ENCODE data around the gene CKLF. TPM values are rescaled to one million over a fixed set of nuclear protein-coding genes. Genes with fewer than 3 reads are reported as not detected.
"Not testable (repeated sequence)": the region's sequence is repeated elsewhere in the genome, so short reads cannot be mapped to it uniquely, and the experiment has no call there.

The CKLF gene
- total and polyA plus RNA-seq, 4 donors = 9.5 to 36.1 (median 21.5) TPM

GRCh38 chr16:66514980-66515595 lies 37.3 kb upstream of the CKLF start:
- H3K27me3 ChIP-seq (ENCODE audit: control insufficient read depth in 4 of 4, insufficient read depth in 4 of 4, low read length in 3 of 4); H3K9me3 ChIP-seq (ENCODE audit: control insufficient read depth in 4 of 4, low read length in 3 of 4); H3K36me3 ChIP-seq (ENCODE audit: control insufficient read depth in 4 of 4, insufficient read depth in 3 of 4, low read depth in 1 of 4, low read length in 3 of 4); DNase-seq (ENCODE audit: low spot score); H3K4me3 ChIP-seq (ENCODE audit: low read depth in 1 of 3, low read length in 3 of 3): not testable (repeated sequence)
- peak in 1 of 2 donors; percentile 18 for TF ChIP-seq HNF4A (conservative IDR thresholded peaks at IDR 0.05)
- peak in 1 of 2 donors; percentile 27 for TF ChIP-seq RXRA (IDR thresholded peaks at IDR 0.05)
- H3K9ac ChIP-seq (ENCODE audit: low read depth in 1 of 2, low read length in 2 of 2) = peak overlapping the region in 1 of 2 donors; percentile 47
- peak overlapping the region; percentile 99 to 100 for H3K27ac ChIP-seq (ENCODE audit: low read depth in 1 of 2, low read length in 2 of 2)
- 71% methylated on average over 10 of the region's 10 CpGs for WGBS
- peaks cover 30 to 70% (median 58%) of the 10 kb centered on the region in 4 donors for H3K4me1 ChIP-seq (ENCODE audit: control insufficient read depth in 4 of 4, insufficient read depth in 4 of 4, low read length in 3 of 4)

- Histone ChIP-seq H3K36me3 (ENCODE audit: control insufficient read depth in 4 of 4, insufficient read depth in 3 of 4, low read depth in 1 of 4, low read length in 3 of 4) (no peaks in the 10 kb centered on the region), H3K27me3 (ENCODE audit: control insufficient read depth in 4 of 4, insufficient read depth in 4 of 4, low read length in 3 of 4) (no peaks in the 10 kb centered on the region), H3K27ac (ENCODE audit: low read depth in 1 of 2, low read length in 2 of 2) (peak overlapping the region; percentile 99 to 100), H3K4me3 (ENCODE audit: low read depth in 1 of 3, low read length in 3 of 3) (no peak overlapping the region), H3K9ac (ENCODE audit: low read depth in 1 of 2, low read length in 2 of 2) (peak overlapping the region; percentile 47 to 57), H3K4me1 (ENCODE audit: control insufficient read depth in 4 of 4, insufficient read depth in 4 of 4, low read length in 3 of 4) (peaks cover 29 to 63% (median 53%) of the 10 kb centered on the region in 4 donors), H3K9me3 (ENCODE audit: control insufficient read depth in 4 of 4, low read length in 3 of 4) (no peaks in the 10 kb centered on the region)
- DNase-seq (ENCODE audit: low spot score) = no peak
- TF ChIP-seq RAD21 (IDR thresholded peaks at IDR 0.05) (peak; percentile 82 to 86), YY1 (IDR thresholded peaks at IDR 0.05) (no peak), NR2F2 (IDR thresholded peaks at IDR 0.05) (no peak), CTCF (IDR thresholded peaks at IDR 0.05; ENCODE audit: low read depth, low read length, missing input control) (peak; percentile 46)
- WGBS = 56% methylated on average over 12 of the region's 12 CpGs
Observed at GRCh38 chr16:66515596-66516508, 36.5 kb upstream of the CKLF start.

- no peaks in the 10 kb centered on the region for H3K36me3 ChIP-seq (ENCODE audit: control insufficient read depth in 4 of 4, insufficient read depth in 3 of 4, low read depth in 1 of 4, low read length in 3 of 4)
- no peaks in the 10 kb centered on the region for H3K9me3 ChIP-seq (ENCODE audit: control insufficient read depth in 4 of 4, low read length in 3 of 4)
- peak overlapping the region; percentile 99 to 100 for H3K27ac ChIP-seq (ENCODE audit: low read depth in 1 of 2, low read length in 2 of 2)
- no peak for DNase-seq (ENCODE audit: low spot score)
- peak overlapping the region; percentile 13 to 57 for H3K9ac ChIP-seq (ENCODE audit: low read depth in 1 of 2, low read length in 2 of 2)
- H3K4me1 ChIP-seq (ENCODE audit: control insufficient read depth in 4 of 4, insufficient read depth in 4 of 4, low read length in 3 of 4) = peaks cover 24 to 61% (median 48%) of the 10 kb centered on the region in 4 donors
- H3K27me3 ChIP-seq (ENCODE audit: control insufficient read depth in 4 of 4, insufficient read depth in 4 of 4, low read length in 3 of 4) = no peaks in the 10 kb centered on the region
- 6% methylated on average over 8 of the region's 8 CpGs for WGBS
- H3K4me3 ChIP-seq (ENCODE audit: low read depth in 1 of 3, low read length in 3 of 3) = no peak overlapping the region
- no peak for TF ChIP-seq SP1 (IDR thresholded peaks at IDR 0.05)
- no peak for TF ChIP-seq CTCF (IDR thresholded peaks at IDR 0.05; ENCODE audit: low read depth, low read length, missing input control)
- TF ChIP-seq EGR1 (IDR thresholded peaks at IDR 0.05; ENCODE audit: low read depth in 2 of 2) = no peak
- no peak for TF ChIP-seq FOXA1 (IDR thresholded peaks at IDR 0.05)
- no peak for TF ChIP-seq JUND (IDR thresholded peaks at IDR 0.05)
- no peak for TF ChIP-seq REST (IDR thresholded peaks at IDR 0.05)
- TF ChIP-seq HNF4A (conservative IDR thresholded peaks at IDR 0.05) = no peak
- no peak for TF ChIP-seq TAF1 (conservative IDR thresholded peaks at IDR 0.05)
- TF ChIP-seq ZBTB33 (IDR thresholded peaks at IDR 0.05) = no peak
- no peak for TF ChIP-seq YY1 (IDR thresholded peaks at IDR 0.05)
- no peak for TF ChIP-seq RAD21 (IDR thresholded peaks at IDR 0.05)
- TF ChIP-seq GABPA (IDR thresholded peaks at IDR 0.05 in 1 of 2, conservative IDR thresholded peaks at IDR 0.05 in 1 of 2) = no peak
- TF ChIP-seq HNF4G (IDR thresholded peaks at IDR 0.05) = no peak
- TF ChIP-seq MAX (IDR thresholded peaks at IDR 0.05) = no peak
- TF ChIP-seq RXRA (IDR thresholded peaks at IDR 0.05) = no peak
- no peak for TF ChIP-seq NR2F2 (IDR thresholded peaks at IDR 0.05)
Observed at GRCh38 chr16:66516509-66516807, 35.9 kb upstream of the CKLF start.

Measured in liver (tissue), 9 donors.